NCI-H2107 (cell line): ENCODE measurements around the gene ATG101.
"Not testable (repeated sequence)": the region's sequence is repeated elsewhere in the genome, so short reads cannot be mapped to it uniquely, and the experiment has no call there.

Experiments
- DNase-seq: peaks from one replicate; lab custom pipeline; 2025; lab: John Stamatoyannopoulos, UW

The ATG101 gene

GRCh38 chr12:52097045-52097666 is 27.4 kb downstream of the ATG101 start:
- no peak for DNase-seq

GRCh38 chr12:52104431-52105089 is 34.8 kb downstream of the ATG101 start:
- not testable (repeated sequence) for DNase-seq

GRCh38 chr12:52116222-52117125 is 46.7 kb downstream of the ATG101 start:
- DNase-seq, result peak; percentile 32

- peak; percentile 47 for DNase-seq
These were observed 48.2 kb downstream of the ATG101 start for GRCh38 chr12:52117806-52118475.

- peak; percentile 83 for DNase-seq
These were observed 49.8 kb downstream of the ATG101 start for GRCh38 chr12:52119398-52120254.

GRCh38 chr12:52120951-52121823 is 51.4 kb downstream of the ATG101 start:
- no peak for DNase-seq

GRCh38 chr12:52121824-52122539 is 52.2 kb downstream of the ATG101 start:
- DNase-seq, result peak; percentile 74

- no peak for DNase-seq
These were observed 52.7 kb downstream of the ATG101 start for GRCh38 chr12:52122540-52122871.

- no peak for DNase-seq
These were observed 53.1 kb downstream of the ATG101 start for GRCh38 chr12:52122904-52123303.

- DNase-seq, result no peak
These were observed 53.9 kb downstream of the ATG101 start for GRCh38 chr12:52123487-52124186.

- peak; percentile 59 for DNase-seq
These were observed 55.7 kb downstream of the ATG101 start for GRCh38 chr12:52125476-52125900.

- no peak for DNase-seq
These were observed 56.3 kb downstream of the ATG101 start for GRCh38 chr12:52126050-52126604.
